GM03348 (cell line): ENCODE measurements around the gene FHDC1.
A peak's percentile ranks its signal among the peaks of the same experiment; 100 is the strongest.

Experiments used
- DNase-seq: peaks from one replicate; pipeline ENCODE4 v3.0.0; 2012; ENCODE audit warnings: low spot score

The FHDC1 gene

DNA sequence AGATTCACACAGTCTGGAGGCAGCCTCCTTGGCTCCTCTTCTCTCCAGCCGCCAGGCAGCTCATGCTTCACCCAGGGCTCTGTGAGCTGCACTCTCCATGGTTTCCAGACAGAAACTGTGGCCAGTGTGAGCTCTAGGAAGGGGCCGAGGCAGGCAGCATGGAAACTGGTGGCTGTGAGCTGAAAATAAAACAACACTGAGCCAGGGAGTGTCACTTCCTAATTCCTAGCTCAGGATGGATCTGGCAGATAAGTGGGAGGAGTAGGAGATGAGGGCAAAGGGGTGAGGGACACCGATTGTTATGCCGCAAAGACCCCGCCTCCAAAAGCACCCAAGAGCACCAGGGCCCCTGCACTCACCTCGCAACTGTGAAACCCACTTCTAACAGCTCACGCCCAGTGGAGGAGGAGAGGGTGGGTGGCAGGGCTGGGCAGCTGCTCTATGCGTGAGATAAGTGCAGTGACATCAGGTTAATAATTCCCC, 69.8 kb downstream of the FHDC1 start:
- DNase-seq: peak; percentile 23

- DNase-seq: no peak
Measured at GRCh38 chr4:153008578-153009199, 72.6 kb downstream of the FHDC1 start.

DNA sequence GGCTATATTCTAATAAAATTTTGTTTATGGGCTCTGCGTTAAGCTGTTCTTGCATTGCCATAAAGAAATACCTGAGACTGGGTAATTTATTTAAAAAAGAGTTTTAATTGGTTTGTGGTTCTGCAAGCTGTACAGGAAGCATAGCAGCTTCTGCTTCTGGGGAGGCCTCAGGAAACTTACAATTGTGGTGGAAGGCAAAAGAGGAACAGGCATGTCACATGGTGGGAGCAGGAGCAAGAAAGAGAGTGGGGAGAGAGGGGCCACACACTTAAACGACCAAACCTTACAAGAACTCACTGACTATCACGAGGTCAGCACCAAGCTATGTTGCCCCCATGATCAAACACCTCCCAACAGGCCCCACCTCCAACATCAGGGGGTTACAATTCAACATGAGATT, 74.0 kb downstream of the FHDC1 start:
- DNase-seq: no peak

DNA sequence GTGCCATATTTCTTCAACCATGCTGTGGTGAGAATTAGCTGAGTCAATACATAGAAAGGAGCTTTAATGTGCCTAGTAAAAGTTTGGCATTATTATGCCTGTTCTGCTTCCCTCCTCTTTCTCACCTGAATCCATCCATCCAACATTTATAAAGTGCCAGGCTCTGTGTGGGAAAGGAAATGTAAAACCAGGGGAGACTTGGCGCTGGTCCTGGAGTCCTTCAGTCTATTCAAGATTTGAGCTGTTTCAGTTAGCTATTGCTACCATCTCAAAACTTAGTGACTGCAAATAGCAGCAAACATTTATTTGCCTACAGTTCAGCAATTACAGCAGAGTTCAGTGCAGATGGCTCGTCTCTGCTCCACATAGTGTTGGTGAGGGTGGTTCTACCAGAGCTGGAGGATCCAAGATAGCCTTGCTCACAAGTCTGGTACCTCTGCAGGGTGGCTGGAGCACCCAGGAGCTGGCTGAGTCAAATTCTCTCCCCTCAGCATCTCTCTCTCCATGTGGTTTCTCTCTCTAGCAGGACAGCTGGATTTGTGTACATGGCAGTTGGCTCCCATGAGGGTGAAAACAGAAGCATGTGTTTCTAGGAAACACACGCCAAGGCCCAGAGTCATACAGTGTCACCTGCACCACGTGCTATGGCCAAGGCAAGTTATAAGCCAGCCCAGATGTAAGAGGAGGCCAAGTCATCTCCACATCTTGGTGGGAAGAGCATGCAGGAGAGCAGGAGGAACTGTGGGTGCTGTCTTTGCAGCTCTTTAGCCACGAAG, 77.3 kb downstream of the FHDC1 start:
- DNase-seq: no peak

GRCh38 chr4:153014460-153014859, 78.3 kb downstream of the FHDC1 start:
- DNase-seq: no peak

DNA sequence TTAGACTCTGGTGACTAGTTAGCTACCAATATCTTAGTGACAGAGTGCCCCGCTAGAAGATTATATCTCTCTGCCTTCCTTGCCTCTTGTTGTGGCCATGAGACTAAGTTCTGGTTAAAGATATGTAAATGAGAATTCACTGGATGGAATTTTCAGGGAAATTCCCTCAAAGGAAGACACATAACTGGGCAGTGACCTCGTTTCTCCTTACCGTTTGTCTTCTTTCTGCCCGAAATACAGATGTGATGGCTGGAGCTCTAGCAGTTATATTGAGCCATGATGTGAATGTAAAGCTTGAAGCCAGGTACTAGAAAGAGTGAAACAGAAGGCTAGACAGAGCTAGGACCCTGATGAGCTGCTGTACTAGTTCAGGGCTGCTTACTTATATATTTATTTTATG, 80.5 kb downstream of the FHDC1 start:
- DNase-seq: no peak

DNA sequence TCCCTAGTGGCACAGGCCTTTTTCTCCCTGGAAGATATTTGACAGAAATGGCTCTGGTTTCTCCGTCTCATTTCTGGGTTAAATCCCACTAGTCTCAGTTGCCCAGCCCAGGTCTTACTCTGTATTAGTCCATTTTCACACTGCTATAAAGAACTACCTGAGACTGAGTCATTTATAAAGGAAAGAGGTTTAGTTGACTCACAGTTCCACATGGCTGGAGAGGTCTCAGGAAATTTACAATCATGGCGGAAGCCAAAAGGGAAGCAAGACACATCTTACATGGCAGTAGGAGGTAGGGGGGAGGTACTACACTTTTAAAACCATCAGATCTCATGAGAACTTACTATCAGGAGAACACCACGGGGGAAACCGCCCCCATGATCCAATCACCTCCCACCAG, 81.9 kb downstream of the FHDC1 start:
- DNase-seq: no peak

DNA sequence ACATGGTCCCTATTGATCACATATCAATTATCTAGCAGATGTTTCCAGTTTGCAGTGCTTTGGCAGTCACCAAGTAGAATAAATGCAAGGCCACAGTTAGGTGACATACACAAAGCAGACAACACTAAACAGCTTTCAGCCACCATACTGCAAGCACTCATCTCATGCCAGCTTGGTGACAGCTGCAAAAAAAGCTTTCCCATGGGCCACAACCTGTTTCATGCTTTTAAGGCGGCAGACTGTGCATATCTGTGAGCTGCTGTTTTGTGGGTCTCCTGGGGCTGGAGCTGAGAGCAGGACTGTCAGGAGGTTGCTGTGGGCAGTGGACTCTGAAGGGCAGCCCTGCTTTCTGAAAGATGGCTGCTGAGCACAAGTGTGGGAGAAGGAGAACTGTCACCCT, 82.6 kb downstream of the FHDC1 start:
- DNase-seq: no peak

- DNase-seq: no peak
Measured at GRCh38 chr4:153019906-153020305, 83.8 kb downstream of the FHDC1 start.

- DNase-seq: no peak
Measured at GRCh38 chr4:153020457-153020856, 84.3 kb downstream of the FHDC1 start.

DNA sequence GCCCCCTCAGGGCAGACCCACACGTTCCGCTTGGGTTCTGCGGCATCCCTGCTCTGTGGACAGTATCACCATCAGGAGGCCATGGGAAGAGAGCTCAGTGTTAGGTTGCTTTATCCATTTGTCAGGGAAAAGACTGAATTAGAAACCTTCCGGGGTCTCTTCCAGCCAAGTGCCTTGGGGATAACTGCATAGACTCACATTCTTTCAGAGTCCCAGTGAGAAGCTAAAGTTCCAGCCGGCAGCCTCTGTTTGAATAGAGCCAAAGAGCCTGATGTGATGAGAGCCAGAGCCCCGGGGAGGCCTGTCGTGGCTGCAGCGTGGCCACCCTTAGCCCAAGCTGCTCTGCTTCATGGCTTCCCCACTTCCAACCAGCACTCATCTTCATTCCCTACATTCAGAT, 85.2 kb downstream of the FHDC1 start:
- no peak for DNase-seq

DNA sequence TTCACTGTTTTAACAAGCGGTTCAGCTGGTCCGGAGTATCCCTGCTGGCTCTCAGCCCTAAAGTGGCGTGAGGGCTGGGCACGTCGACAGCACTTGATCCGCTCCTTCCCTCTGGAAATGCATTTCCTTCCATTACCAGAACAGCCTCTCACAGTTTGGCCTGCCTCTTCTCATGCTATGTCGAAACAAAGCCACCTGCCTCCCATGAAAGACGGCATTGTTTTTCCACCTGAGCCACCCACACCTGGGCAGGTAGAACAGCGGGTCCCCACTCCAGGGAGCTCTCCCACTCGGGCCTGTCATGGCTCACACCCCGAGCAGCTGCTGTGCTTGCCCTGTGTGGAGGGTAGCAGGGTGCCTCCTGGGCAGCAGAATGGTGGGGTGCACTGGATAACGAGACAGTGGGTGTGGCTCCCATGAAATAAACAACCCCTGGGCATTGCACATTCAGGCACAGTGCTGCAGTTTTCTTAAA, 86.2 kb downstream of the FHDC1 start:
- DNase-seq: no peak

DNA sequence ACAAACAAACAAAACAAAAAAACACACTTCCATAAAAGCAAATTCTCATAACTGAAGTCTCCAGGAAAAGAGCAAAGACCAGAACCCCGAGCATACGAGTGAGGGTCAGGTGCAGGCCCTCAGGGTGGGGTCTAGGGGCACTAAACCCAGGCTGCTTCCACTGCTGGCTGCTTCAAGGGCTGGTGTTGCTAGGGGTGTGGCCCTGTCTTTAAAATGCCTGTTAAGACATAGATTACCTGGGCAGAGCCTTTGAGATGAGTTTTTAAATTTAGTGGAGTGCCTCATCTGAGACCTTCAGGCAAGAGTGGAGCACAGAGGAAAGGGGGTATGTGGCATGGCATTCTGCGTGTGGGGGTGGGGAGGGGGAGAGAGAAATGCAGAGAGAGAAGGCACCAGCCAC, 87.0 kb downstream of the FHDC1 start:
- no peak for DNase-seq

DNA sequence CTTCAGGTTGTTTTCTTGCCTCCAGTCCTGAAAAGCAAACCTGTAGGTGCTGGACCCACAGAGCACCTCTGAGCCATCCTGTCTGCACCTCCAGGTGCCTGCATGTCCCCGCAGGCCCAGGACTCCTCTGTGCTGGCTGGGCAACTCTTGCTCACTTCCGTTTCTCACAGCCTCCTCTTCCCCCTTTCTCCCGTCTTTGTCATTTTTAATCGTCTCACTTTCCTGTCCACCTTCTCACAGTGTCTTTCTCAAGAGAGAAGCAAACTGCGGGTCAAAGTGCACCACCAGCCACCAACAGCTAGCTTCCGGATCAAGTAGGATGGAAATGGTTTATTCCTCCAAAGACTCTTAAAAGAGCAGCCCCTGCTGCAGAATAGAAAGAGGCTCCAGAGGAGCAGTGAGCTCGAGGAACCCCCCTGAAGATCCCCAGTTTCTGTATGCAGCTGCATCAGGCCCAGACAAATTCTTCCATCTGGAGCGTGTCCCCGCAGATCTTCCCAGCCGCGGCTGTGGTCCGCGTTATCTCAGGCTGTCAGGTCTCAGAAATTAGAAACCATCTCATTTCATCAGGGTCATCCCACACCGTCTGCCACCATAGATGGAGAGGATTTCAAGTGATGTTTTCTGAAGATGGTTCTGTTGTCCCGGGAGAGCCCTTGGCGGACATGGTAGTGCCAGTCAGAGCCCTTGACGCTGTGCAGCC, 87.7 kb downstream of the FHDC1 start:
- DNase-seq: no peak

GRCh38 chr4:153024466-153024865, 88.3 kb downstream of the FHDC1 start:
- DNase-seq: no peak

DNA sequence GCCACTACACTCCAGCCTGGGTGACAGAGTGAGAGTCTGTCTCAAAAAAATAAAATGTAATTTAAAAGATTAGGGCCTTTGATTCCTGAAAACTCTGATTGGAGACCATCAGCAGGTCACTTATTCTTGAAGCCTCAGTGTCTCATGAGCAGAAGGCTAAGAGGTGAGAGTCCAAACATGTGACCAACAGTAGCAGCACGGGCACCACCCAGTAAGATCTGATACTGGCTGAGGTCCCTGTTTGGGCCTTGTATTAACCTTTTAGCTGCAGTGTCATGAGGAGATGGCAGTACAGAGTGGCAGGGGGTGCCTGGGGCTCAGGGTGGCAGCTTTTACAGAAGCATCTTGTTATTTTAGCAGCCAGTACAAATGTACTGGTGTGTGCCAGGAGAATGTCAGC, 89.3 kb downstream of the FHDC1 start:
- DNase-seq: no peak

GRCh38 chr4:153026591-153027346, 90.6 kb downstream of the FHDC1 start:
- DNase-seq: no peak

- DNase-seq: no peak
Measured at GRCh38 chr4:153027866-153028265, 91.7 kb downstream of the FHDC1 start.

DNA sequence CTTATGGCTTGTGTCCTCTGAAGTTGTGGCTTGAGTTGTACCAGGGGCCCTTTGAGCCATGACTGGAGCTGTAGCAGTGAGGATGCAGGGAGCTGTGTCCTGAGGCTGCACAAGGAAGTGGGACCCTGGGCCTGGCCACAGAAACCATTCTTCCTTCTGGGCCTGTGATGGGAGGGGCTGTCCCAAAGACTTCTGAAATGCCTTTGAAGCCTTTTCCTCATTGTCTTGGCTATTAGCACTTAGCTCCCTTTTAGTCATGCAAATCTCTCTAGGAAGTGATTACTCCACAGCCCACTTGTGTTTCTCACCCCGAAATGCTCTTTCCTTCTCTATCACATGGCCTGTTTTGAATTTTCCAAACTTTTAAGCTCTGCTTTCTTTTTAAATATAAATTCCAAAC, 92.4 kb downstream of the FHDC1 start:
- DNase-seq: no peak
